Activated CD4-positive, alpha-beta T cell treated with anti-CD3 and anti-CD28 coated beads, Interleukin-2, amount 10 ng/mL, durations not matched to agents 7 days and 5 days (primary cell): Measurements from ENCODE around the gene ZNF367. TPM values are rescaled to one million over a fixed set of nuclear protein-coding genes. Genes with fewer than 3 reads are reported as not detected.

Experiments
- CTCF ChIA-PET: fragments of 350-600 bp; sonication (Branson Sonifier 250); formaldehyde crosslinking; loops from one replicate; lab custom pipeline; 2021; ENCODE audit warnings: antibody characterized with exemption; lab: Charles Lee
- POLR2A ChIA-PET: fragments of 350-600 bp; sonication (Branson Sonifier 250); formaldehyde crosslinking; loops from one replicate; lab custom pipeline; 2021; ENCODE audit warnings: antibody characterized with exemption; lab: Charles Lee
- DNase-seq: peaks from one replicate; pipeline ENCODE4 v3.0.0-alpha.2; 2020
- H3K27ac Mint-ChIP-seq: one replicate; pipeline ENCODE4 v1.8.0; 2021; ENCODE audit warnings: mild to moderate bottlenecking, moderate library complexity, mixed read lengths
- H3K27me3 Mint-ChIP-seq: one replicate; pipeline ENCODE4 v1.8.0; 2021; ENCODE audit warnings: mixed read lengths
- H3K36me3 Mint-ChIP-seq: one replicate; pipeline ENCODE4 v1.8.0; 2021; ENCODE audit warnings: low read depth, mixed read lengths
- H3K4me1 Mint-ChIP-seq: one replicate; pipeline ENCODE4 v1.8.0; 2021; ENCODE audit warnings: mixed read lengths
- H3K4me3 Mint-ChIP-seq: one replicate; pipeline ENCODE4 v1.8.0; 2021; ENCODE audit warnings: mild to moderate bottlenecking, moderate library complexity, mixed read lengths
- H3K9me3 Mint-ChIP-seq: one replicate; pipeline ENCODE4 v1.8.0; 2021; ENCODE audit warnings: mixed read lengths
- total RNA-seq, 2 experiments: library from RNA; stranded (reverse); gene quantifications; one replicate each; pipeline ENCODE4 v1.2.3, GENCODE V29; 2021

ZNF367 gene
- total RNA-seq, 2 experiments from 2014 or later = 32.3 to 32.5 TPM

- H3K9me3 Mint-ChIP-seq = no peaks in the 10 kb centered on the region
- DNase-seq = no peak
- no peak overlapping the region for H3K27ac Mint-ChIP-seq
- H3K4me3 Mint-ChIP-seq = no peak overlapping the region
- ChIA-PET POLR2A (no interaction called here), CTCF (interaction anchor here (0.9 kb wide), 1 partner anchor 17 kb away, joined by 3 read pairs; no protein-coding TSS in a partner anchor)
- H3K4me1 Mint-ChIP-seq = no peaks in the 10 kb centered on the region
- H3K27me3 Mint-ChIP-seq = peaks cover 4% of the 10 kb centered on the region
- no peaks in the 10 kb centered on the region for H3K36me3 Mint-ChIP-seq
These were observed 11.6 kb upstream of the ZNF367 start for GRCh38 chr9:96429732-96430131.

- Mint-ChIP-seq H3K4me1 (peaks cover 7% of the 10 kb centered on the region), H3K27ac (no peak overlapping the region)
- POLR2A ChIA-PET = interaction anchor here (0.6 kb wide), 1 partner anchor 145 kb away, joined by 3 read pairs; no protein-coding TSS in a partner anchor
These were observed 7.5 kb upstream of the ZNF367 start for GRCh38 chr9:96425500-96426169.

DNA sequence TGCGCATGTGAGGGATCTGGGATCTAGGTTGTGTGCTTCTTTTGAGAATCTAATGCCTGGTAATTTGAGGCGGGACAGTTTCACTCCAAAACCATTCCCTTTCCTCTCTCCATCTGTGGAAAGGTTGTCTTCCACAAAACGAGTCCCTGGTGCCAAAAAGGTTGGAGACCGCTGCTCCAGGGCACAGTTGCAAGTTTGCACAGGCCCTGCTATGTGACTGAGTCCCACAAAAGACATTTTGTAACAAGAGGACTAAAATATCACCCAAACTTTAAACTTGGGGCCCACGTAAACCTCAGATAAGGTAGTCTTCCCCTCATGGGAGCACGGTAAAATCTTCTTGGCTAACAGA is 5.8 kb upstream of the ZNF367 start:
- peaks cover 4% of the 10 kb centered on the region for H3K27me3 Mint-ChIP-seq
- no peaks in the 10 kb centered on the region for H3K9me3 Mint-ChIP-seq
- POLR2A ChIA-PET = no interaction called here
- no peak for DNase-seq
- no peak overlapping the region for H3K4me3 Mint-ChIP-seq
- no peaks in the 10 kb centered on the region for H3K36me3 Mint-ChIP-seq
- H3K4me1 Mint-ChIP-seq = peaks cover 21% of the 10 kb centered on the region
- no peak overlapping the region for H3K27ac Mint-ChIP-seq
- CTCF ChIA-PET = interaction anchor here (1.1 to 1.8 kb wide), 4 partner anchors 9 to 26 kb away, joined by 3 to 4 read pairs (median 3); partner anchors contain the start of gene HABP4

More at GRCh38 chr9:96425500-96426169, 7.5 kb upstream of the ZNF367 start:
- no peaks in the 10 kb centered on the region for H3K9me3 Mint-ChIP-seq
- H3K4me3 Mint-ChIP-seq = no peak overlapping the region
- H3K36me3 Mint-ChIP-seq = no peaks in the 10 kb centered on the region
- CTCF ChIA-PET = interaction anchor here (0.6 to 1.8 kb wide), 3 partner anchors 17 to 151 kb away, joined by 3 to 4 read pairs (median 4); partner anchors contain the start of gene HABP4
- peaks cover 4% of the 10 kb centered on the region for H3K27me3 Mint-ChIP-seq
- DNase-seq = no peak

DNA sequence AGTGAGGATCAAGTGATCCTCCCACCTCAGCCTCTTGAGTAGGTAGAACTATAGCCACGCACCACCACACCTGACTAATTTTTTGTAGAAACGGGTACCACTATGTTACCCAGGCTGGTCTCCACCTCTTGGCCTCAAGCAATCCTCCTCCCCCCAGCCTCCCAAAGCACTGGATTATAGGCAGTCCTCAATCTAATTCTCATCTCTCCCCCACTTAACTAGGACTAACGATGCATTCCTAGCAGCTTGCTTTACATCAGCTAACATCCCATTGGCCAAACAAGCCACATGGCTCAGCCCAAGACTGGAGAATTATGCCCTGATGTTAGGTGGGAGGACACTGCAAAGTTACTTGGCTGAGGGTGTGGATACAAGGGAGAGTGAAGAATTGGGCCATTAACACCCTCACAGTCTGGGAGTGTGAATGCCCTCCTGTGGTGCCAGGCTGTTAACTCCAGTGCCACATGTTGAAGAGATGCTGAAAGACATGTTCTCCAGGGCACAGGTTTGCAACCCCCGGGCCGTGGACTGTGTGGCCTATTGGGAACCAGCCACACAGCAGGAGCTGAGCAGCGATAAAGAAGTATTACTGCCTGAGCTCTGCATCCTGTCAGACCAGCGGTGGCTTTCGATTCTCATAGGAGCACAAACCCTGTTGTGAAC is 5.3 kb upstream of the ZNF367 start:
- Mint-ChIP-seq H3K4me3 (no peak overlapping the region), H3K4me1 (peaks cover 21% of the 10 kb centered on the region), H3K27me3 (peaks cover 4% of the 10 kb centered on the region), H3K27ac (no peak overlapping the region), H3K36me3 (no peaks in the 10 kb centered on the region), H3K9me3 (no peaks in the 10 kb centered on the region)
- CTCF ChIA-PET = interaction anchor here (1.1 to 1.3 kb wide), 3 partner anchors 9 to 22 kb away, joined by 3 read pairs; no protein-coding TSS in a partner anchor
- POLR2A ChIA-PET = interaction anchor here (0.7 kb wide), 1 partner anchor 26 kb away, joined by 4 read pairs; no protein-coding TSS in a partner anchor
- DNase-seq = no peak

- H3K27me3 Mint-ChIP-seq = no peaks in the 10 kb centered on the region
- H3K4me1 Mint-ChIP-seq = peaks cover 26% of the 10 kb centered on the region
- H3K4me3 Mint-ChIP-seq = peak overlapping the region; percentile 87
- no peaks in the 10 kb centered on the region for H3K9me3 Mint-ChIP-seq
- peaks cover 10% of the 10 kb centered on the region for H3K36me3 Mint-ChIP-seq
- ChIA-PET CTCF (interaction anchor here (1.0 to 1.5 kb wide), 2 partner anchors 15 to 21 kb away, joined by 3 to 4 read pairs; no protein-coding TSS in a partner anchor), POLR2A (no interaction called here)
- H3K27ac Mint-ChIP-seq = peak overlapping the region; percentile 86
- peak; percentile 30 for DNase-seq
These were observed 2.5 kb upstream of the ZNF367 start for GRCh38 chr9:96420468-96421219.

- H3K4me1 Mint-ChIP-seq = peaks cover 26% of the 10 kb centered on the region
- H3K27ac Mint-ChIP-seq = peak overlapping the region; percentile 86
- H3K27me3 Mint-ChIP-seq = no peaks in the 10 kb centered on the region
- H3K9me3 Mint-ChIP-seq = no peaks in the 10 kb centered on the region
- peaks cover 10% of the 10 kb centered on the region for H3K36me3 Mint-ChIP-seq
- ChIA-PET CTCF (interaction anchor here (0.5 kb wide), 1 partner anchor 33 kb away, joined by 3 read pairs; no protein-coding TSS in a partner anchor), POLR2A (interaction anchor here (0.6 kb wide), 1 partner anchor 14 kb away, joined by 3 read pairs; no protein-coding TSS in a partner anchor)
- peak overlapping the region; percentile 87 for H3K4me3 Mint-ChIP-seq
- DNase-seq = no peak
These were observed 1.5 kb upstream of the ZNF367 start for GRCh38 chr9:96419691-96419969.

- peaks cover 10% of the 10 kb centered on the region for H3K36me3 Mint-ChIP-seq
- ChIA-PET POLR2A (interaction anchor here (0.5 to 0.6 kb wide), 2 partner anchors 13 to 908 kb away, joined by 3 read pairs; no protein-coding TSS in a partner anchor), CTCF (interaction anchor here (0.5 kb wide), 1 partner anchor 33 kb away, joined by 3 read pairs; no protein-coding TSS in a partner anchor)
- H3K4me1 Mint-ChIP-seq = peaks cover 30% of the 10 kb centered on the region
- H3K27ac Mint-ChIP-seq = peak overlapping the region; percentile 86
- DNase-seq = peak; percentile 70
- no peaks in the 10 kb centered on the region for H3K9me3 Mint-ChIP-seq
- H3K27me3 Mint-ChIP-seq = no peaks in the 10 kb centered on the region
- H3K4me3 Mint-ChIP-seq = peak overlapping the region; percentile 87
These were observed 935 bp upstream of the ZNF367 start for GRCh38 chr9:96418920-96419690.

DNA sequence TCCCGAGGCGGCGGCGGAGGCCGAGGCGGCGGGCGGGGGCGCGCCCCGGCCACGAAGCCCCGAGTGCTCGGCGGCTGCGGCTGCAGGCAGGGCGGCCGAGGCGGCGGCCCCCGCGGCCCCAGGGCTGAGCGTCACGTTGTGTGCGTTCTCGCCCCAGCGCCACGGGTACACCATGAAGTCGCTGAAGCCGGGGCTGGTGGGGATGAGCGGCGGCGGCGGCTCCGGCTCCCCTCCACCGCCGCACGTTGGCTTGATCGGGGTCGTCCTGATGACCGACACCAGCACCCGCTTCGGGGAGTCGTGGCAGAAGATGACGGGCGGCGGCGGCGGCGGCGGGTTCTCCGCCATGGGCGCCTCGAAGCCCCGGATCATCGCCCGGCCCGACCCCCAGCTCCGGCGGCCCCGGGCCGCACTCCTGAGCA is 498 bp downstream of the ZNF367 start:
- peaks cover 43% of the 10 kb centered on the region for H3K4me1 Mint-ChIP-seq
- DNase-seq = peak; percentile 25
- CTCF ChIA-PET = no interaction called here
- H3K36me3 Mint-ChIP-seq = peaks cover 13% of the 10 kb centered on the region
- no peaks in the 10 kb centered on the region for H3K9me3 Mint-ChIP-seq
- peak overlapping the region; percentile 87 for H3K4me3 Mint-ChIP-seq
- H3K27me3 Mint-ChIP-seq = no peaks in the 10 kb centered on the region
- POLR2A ChIA-PET = no interaction called here
- H3K27ac Mint-ChIP-seq = peak overlapping the region; percentile 94

GRCh38 chr9:96417051-96417586 is 1.1 kb downstream of the ZNF367 start:
- Mint-ChIP-seq H3K4me3 (peak overlapping the region; percentile 96), H3K4me1 (peaks cover 47% of the 10 kb centered on the region), H3K27me3 (no peaks in the 10 kb centered on the region), H3K9me3 (no peaks in the 10 kb centered on the region), H3K27ac (peak overlapping the region; percentile 93), H3K36me3 (peaks cover 13% of the 10 kb centered on the region)
- ChIA-PET CTCF (interaction anchor here (0.8 kb wide), 1 partner anchor 32 kb away, joined by 3 read pairs; no protein-coding TSS in a partner anchor), POLR2A (no interaction called here)
- peak; percentile 92 for DNase-seq

- H3K4me1 Mint-ChIP-seq = peaks cover 44% of the 10 kb centered on the region
- peak overlapping the region; percentile 71 for H3K4me3 Mint-ChIP-seq
- DNase-seq = no peak
- H3K9me3 Mint-ChIP-seq = no peaks in the 10 kb centered on the region
- ChIA-PET POLR2A (no interaction called here), CTCF (interaction anchor here (0.5 to 1.0 kb wide), 3 partner anchors 9 to 19 kb away, joined by 3 read pairs; no protein-coding TSS in a partner anchor)
- no peaks in the 10 kb centered on the region for H3K27me3 Mint-ChIP-seq
- H3K27ac Mint-ChIP-seq = peak overlapping the region; percentile 91
- peaks cover 29% of the 10 kb centered on the region for H3K36me3 Mint-ChIP-seq
These were observed 4.6 kb downstream of the ZNF367 start for GRCh38 chr9:96413302-96414221.
